ENCODE results near the gene CD300H. TPM values are rescaled to one million over a fixed set of nuclear protein-coding genes. Genes with fewer than 3 reads are reported as not detected.

The CD300H gene
- total RNA-seq, 2 experiments from 2014 or later = not detected

GRCh38 chr17:74598346-74599022, 31.2 kb upstream of the CD300H start:
- no peak for ATAC-seq
- H3K4me3 Mint-ChIP-seq = no peak overlapping the region

GRCh38 chr17:74597069-74597790, 29.9 kb upstream of the CD300H start:
- Mint-ChIP-seq H3K4me1 (ENCODE audit: low read depth) (peaks cover 11% of the 10 kb centered on the region), H3K9me3 (no peaks in the 10 kb centered on the region), H3K36me3 (ENCODE audit: low read depth) (no peaks in the 10 kb centered on the region), H3K4me3 (no peak overlapping the region), H3K27ac (no peak overlapping the region), H3K27me3 (peaks cover 24% of the 10 kb centered on the region)
- ATAC-seq = no peak
- no peak for TF ChIP-seq CTCF (IDR thresholded peaks at IDR 0.05)
- intact Hi-C loops (cut with micrococcal nuclease) = no loop called here
- POLR2A ChIA-PET = no interaction called here
- DNase-seq = no peak
- CTCF ChIA-PET = interaction anchor here (1.4 kb wide), 1 partner anchor 31 kb away, joined by 5 read pairs; no protein-coding TSS in a partner anchor

More at GRCh38 chr17:74598346-74599022, 31.2 kb upstream of the CD300H start:
- Mint-ChIP-seq H3K27ac (no peak overlapping the region), H3K36me3 (ENCODE audit: low read depth) (no peaks in the 10 kb centered on the region), H3K27me3 (peaks cover 20% of the 10 kb centered on the region), H3K4me1 (ENCODE audit: low read depth) (peaks cover 7% of the 10 kb centered on the region), H3K9me3 (no peaks in the 10 kb centered on the region)
- no peak for TF ChIP-seq CTCF (IDR thresholded peaks at IDR 0.05)
- intact Hi-C loops (cut with micrococcal nuclease) = no loop called here
- ChIA-PET POLR2A (interaction anchor here (0.6 kb wide), 1 partner anchor 295 kb away, joined by 4 read pairs; no protein-coding TSS in a partner anchor), CTCF (no interaction called here)
- no peak for DNase-seq

GRCh38 chr17:74595037-74595750, 27.9 kb upstream of the CD300H start:
- H3K9me3 Mint-ChIP-seq = no peaks in the 10 kb centered on the region
- TF ChIP-seq CTCF (IDR thresholded peaks at IDR 0.05) = no peak
- H3K4me3 Mint-ChIP-seq = no peak overlapping the region
- H3K36me3 Mint-ChIP-seq (ENCODE audit: low read depth) = no peaks in the 10 kb centered on the region
- H3K4me1 Mint-ChIP-seq (ENCODE audit: low read depth) = peaks cover 17% of the 10 kb centered on the region
- DNase-seq = no peak
- POLR2A ChIA-PET = no interaction called here
- no peak for ATAC-seq
- H3K27ac Mint-ChIP-seq = no peak overlapping the region
- intact Hi-C loops (cut with micrococcal nuclease) = no loop called here
- H3K27me3 Mint-ChIP-seq = peaks cover 19% of the 10 kb centered on the region
- CTCF ChIA-PET = interaction anchor here (0.9 to 1.4 kb wide), 2 partner anchors 29 to 63 kb away, joined by 3 read pairs; no protein-coding TSS in a partner anchor

- Mint-ChIP-seq H3K4me1 (ENCODE audit: low read depth) (peaks cover 9% of the 10 kb centered on the region), H3K4me3 (no peak within 1 kb of the TSS), H3K27ac (no peak within 1 kb of the TSS), H3K27me3 (peaks cover 8% of the 10 kb centered on the region), H3K36me3 (ENCODE audit: low read depth) (no peaks in the 10 kb centered on the region), H3K9me3 (no peaks in the 10 kb centered on the region)
- POLR2A ChIA-PET = interaction anchor here (0.8 to 1.4 kb wide), 3 partner anchors 12 to 16 kb away, joined by 3 to 4 read pairs (median 4); no protein-coding TSS in a partner anchor
- intact Hi-C loops (cut with micrococcal nuclease) = no loop called here
- DNase-seq = no peak
- CTCF ChIA-PET = interaction anchor here (1.0 to 1.7 kb wide), 5 partner anchors 8 to 95 kb away, joined by 3 read pairs; no protein-coding TSS in a partner anchor
- ATAC-seq = peak; percentile 45
- TF ChIP-seq CTCF (IDR thresholded peaks at IDR 0.05) = no peak
These were observed 25.0 kb upstream of the CD300H start, which contains the start of gene CD300LD for GRCh38 chr17:74592087-74592990. TSS of gene CD300LD (minus strand) at chr17:74592283. CDS start at chr17:74592202, 81 bp downstream.
